GM21576 (cell line): ENCODE results near the gene IGF2BP3.
"Not testable (repeated sequence)": the region's sequence is repeated elsewhere in the genome, so short reads cannot be mapped to it uniquely, and the experiment has no call there.

ENCODE experiments used
- ATAC-seq: cut with Tn5 transposase; IDR thresholded peaks from one replicate; pipeline ENCODE4 v1.9.1; 2021; ENCODE audit warnings: mild to moderate bottlenecking, moderate library complexity; ENCODE audit not compliant: unreplicated experiment

The IGF2BP3 gene

DNA sequence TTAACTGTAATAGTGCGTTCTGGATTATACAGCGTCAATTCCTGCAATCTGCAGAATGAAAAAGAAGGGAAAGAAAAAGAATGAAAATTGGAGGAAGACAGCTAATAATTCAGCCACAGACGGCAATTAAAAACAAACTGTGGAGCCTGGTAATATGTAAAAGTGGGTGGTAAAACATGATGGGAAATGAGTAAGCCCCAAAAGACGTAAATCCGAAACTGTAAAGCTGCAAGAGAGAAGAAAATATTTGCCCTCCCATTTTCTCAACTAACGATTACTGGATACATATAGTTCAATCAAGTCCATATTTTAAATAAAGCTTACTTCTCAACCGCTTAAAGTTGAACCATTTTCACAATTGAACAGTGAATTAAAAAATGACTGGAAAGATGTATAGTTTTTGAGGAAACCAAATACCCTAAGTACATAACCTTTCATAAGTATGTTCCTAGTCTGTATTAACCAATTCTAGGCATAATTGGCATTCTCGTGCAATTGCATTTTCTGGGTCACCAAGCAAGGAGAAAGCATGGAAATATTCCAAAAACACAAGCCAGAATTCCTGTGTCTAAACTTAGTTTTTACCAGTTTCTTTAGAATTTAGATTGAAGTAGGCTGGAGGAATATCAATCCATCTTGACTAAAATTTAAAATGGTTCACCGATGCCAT is 126.3 kb downstream of the IGF2BP3 start:
- ATAC-seq, result no peak

DNA sequence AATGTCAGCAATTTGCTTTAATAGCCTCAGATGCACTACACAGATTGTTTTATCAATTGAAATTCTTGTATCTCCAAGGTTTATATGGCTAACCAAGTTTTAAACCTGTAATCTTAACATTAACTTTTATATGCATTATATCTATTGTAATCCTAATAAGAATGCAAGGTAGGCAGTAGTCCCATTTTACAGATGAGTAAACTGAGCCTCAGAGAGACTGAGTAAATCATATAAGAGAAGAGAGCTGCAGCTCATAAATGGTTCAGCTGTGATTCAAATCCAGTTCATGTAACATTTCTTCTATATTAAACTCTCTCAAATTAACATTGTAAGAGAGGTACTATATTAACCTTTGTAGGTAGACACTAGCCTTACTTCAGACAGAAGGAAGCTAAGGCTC is 127.2 kb downstream of the IGF2BP3 start:
- ATAC-seq, result no peak

DNA sequence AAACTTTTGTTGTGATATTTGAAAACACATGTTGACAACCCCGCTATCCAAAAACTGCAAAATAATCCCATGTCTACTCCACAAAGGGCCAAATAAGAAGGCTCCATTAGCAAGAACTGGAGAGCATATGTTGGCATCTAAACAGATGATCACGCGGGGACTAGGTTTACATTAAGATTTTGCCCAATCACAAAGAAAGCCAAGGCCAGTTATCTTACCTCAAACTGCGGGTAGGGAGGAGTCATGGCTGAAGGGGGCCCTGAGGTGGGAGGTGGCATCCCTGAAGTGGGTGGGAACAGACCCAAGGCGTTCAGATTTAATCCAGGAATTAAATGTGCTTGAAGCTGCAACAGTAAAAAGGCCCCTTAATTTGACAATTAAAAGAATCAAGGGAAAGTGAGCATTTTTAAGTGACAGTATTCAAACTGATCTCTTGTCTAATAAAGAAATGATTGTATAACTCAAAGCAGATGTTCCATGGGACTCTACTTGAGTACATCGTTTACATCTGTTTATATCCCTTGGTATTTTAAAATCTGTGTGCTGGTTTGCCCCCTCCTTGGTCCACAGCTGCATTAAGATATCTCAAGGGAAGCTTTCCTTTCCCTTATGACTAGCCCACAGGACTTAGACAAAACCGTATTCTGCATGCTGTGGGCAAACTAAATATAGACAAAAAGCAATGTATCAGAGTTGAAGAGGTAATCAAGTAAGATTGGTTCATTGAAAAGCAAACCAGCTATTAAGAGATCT is 128.3 kb downstream of the IGF2BP3 start:
- no peak for ATAC-seq

DNA sequence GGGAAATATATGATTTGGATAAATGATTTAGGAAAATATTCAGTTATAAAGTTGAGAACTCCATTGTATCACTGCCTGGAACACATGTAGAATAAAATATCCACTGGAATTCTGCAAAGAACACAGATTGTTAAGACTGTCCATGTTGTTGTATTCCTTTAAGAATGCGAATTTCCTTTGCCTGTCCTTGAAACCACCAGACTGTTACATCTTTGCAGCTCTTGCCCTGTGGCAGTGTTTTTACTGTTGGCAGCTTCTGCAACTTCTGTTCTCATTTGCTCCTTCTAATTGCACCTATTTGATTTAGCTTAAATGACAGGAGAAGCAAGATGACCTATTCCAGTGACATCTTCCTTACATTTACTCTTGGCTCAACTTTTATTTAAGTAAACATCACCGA is 131.4 kb downstream of the IGF2BP3 start:
- ATAC-seq, result no peak

DNA sequence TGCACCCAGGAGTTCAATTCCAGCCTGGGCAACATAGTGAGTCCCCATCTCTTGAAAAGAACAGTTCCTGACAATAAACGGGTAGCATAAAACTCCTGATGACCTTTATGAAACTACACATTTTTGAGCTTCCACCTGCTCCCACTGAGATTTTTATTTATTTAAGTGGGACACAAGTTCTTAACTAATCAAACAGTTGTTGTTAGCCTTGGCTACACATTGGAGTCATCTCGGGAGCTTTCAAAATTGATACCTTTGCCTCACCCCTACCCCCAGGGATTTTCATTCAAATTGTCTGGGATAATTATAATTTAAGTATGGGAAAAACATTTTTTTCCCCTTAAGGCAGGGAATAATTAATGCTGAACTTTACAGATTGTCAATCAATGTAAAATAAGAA is 131.9 kb downstream of the IGF2BP3 start:
- ATAC-seq, result no peak

DNA sequence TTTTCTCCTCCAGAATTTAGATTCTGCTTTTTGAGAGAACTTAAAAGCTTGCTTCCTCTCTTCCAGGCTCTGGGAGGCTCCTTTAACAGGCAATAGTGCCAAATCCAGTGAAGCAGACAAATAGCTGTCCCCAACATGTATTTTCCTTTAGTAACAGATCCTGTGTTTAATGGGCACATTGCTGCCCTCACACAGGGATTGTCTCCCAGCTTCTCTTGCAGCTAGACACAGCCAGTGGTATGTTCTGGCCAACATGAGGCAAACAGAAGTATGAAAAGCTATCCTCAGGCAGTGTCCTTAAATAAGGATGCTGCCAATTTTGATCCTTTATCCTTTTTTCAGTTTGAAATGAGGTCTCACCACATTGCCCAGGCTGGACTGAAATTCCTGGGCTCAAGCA is 132.9 kb downstream of the IGF2BP3 start:
- no peak for ATAC-seq

DNA sequence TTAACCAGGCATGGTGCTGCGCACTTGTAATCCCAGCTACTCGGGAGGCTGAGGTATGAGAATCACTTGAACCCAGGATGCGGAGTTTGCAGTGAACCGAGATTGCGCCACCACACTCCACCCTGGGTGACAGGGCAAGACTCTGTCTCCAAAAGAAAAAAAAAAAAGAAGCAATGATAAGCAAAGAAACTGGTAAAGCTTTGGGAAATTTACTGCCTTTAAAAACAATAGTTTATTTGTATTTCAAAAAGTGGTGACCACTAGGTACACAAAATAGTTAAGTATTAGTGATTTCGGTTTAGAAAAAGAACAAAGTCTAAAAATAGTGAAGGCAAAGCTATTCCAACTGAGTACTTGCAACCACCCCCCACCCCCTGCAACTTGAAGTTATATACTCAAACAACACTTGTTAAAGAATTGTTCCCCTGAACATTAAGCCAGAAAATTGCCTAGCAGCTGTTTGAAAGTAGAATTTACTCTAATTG is 133.4 kb downstream of the IGF2BP3 start:
- no peak for ATAC-seq

DNA sequence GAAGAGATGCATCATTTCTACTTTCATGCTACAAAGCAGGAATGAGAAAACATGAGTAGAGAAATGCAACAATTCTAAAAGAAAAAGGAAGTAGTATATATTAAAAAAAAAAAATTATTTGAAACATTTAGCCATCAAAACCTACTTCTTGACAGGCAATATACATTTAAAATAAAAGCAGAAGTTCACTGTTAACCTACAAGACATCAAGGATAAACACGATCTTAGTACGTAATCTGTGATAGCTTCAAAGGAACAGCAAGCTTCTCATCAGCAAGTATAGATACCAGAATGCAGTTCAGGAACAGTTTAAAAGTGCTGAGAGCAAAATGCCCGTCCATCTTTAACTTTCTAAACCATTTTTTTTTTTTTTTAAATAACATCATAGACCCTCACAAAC is 134.2 kb downstream of the IGF2BP3 start:
- ATAC-seq, result no peak

DNA sequence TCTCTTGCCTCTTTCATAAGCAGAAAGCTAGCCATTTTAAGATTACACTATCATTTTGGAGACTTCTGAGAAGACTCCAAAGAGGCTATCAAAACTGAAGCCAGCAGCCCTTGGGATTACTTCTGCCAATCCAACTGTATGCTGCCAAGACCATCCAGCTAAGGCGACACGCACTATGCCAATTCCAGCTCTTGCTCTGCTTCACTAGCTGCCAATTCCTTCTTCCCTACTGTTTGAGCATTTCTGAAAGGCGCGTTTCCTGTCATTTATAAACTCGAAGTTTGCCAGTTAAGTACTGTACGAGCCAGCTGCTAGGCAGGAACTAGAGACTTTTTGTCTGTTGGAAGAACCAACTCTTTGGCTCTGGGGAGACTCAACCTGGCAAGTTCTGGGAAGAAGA is 134.7 kb downstream of the IGF2BP3 start:
- ATAC-seq, result no peak

DNA sequence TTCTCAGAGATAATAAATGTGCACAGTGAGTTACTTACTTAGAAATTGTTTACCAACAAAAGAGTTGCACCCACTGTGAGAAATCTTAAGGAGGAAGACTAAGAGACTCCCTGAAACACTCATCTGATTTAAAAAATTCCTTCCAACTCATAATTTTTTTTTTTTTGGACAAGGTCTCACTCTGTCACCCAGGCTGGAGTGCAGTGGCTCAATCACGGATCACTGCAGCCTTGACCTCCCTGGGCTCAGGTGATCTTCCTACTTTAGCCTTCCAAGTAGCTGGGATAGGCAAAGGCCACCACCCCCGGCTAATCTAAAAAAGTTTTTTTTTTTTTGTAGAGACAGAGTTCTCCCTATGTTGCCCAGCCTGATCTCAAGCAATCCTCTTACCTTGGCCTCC is 135.2 kb downstream of the IGF2BP3 start:
- ATAC-seq, result no peak

DNA sequence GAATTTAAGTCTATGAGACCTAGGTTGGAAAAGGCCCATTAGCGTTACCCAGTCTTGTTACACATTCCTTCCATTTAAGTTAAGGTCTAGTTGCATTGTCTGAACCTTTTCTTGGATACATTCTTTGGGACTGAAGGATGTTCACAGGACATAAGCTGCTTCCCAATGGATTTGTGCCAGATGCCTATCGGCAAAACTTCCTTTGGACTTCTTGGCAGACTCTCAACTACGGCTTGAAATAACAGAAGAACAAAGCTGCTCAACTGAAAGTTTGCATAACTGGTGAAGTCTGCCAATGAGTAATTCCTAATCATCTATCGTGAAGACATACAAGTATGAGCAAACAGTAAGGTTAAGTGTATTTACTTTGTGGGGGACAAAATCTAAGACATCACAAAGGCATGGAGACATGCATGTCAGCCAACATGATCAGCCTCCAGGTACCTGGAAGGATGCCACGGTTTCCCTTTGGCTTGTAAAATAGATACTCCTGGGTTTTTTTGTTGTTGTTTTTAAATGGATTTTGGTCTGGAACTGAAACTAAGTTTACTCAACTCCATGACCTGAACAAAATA is 135.7 kb downstream of the IGF2BP3 start:
- ATAC-seq, result no peak

DNA sequence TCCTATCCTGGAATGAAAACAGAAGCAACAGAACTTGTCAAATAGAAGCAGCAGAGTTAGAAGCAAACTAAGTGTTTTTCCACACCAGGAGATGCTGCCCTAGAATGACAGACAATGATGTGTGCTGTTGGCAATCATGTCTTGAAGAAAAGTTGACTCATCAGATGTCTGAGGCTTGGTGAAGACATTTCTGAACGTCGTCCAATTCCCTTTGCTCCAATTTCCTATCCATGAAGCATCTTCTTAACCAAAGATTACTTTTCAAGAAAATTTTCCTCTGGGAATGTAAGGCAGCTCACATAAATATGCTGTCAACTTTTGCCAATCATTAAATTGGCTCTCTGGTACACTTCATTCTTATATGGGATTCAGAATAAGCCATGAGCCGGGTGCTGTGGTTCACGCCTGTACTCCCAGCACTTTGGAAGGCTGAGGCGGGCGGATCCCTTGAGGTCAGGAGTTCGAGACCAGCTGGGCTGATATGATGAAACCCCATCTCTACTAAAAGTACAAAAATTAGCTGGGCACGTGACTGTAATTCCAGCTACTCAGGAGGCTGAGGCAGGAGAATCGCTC is 136.5 kb downstream of the IGF2BP3 start:
- no peak for ATAC-seq

DNA sequence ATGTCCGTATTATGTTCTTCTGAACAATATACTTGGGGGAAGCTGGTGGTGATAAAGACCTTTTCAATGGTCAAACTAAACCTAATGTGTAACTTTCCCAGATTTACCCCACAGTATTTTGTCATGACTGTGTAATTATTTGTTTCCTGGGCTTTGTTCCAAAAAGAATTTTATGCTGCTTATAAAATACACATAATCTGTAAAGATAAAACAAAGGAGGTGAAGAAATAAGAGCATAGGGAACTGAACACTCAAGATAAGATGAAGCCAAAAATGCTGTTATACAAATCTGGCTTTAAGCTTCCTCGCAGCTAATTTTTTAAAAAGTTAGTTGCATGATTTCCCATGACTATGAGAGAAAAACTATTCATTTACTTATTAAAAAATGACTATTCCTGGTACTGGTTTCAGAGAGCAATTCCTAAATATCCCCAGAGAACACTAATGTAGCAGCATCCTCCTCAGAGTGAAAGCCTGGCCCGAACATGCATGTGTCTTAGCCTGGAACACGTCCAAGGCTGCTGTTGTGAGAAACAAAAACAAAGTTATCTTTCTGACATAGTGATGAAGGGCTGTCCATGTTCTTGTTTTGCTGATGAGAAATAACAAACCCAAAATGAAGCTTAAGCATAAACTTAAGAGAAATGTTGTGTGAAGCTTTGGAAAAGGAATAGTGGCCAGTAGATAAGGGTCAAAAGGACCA is 137.2 kb downstream of the IGF2BP3 start:
- ATAC-seq, result no peak

DNA sequence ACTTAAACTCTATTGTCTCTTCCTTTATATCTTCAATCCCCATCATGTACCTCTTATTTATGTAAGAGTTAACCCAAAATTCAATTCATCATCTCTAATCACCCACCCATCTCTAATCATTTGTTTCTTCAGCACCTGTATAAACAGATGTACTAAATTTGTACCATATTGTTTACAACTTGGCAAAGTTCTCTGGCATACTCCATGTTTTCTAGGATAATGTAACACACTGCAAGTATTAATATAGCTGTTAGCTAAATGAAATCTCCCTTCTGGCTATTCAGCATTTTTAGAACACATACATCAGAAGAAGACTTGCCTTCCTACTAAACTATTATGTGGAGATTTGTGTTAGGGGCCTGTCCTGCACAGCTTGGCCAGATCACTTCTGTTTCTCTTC is 138.1 kb downstream of the IGF2BP3 start:
- no peak for ATAC-seq

DNA sequence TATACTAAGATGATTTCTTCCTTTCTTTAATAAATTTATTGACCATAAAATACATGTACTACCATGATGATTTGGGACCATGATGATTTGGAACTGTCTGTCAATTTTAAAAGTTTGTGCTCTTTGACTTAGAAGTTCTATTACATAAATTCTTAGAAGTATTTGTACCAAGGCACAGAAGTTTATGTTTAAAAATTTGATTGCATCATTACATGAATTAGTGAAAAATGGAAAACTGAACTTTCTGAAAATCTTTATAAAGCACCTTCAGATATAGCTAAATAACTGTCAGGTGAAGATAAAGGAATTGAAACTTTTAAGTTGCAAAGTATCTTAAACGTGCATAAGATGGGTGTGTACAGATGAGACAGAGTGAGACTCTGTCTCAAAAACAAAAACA is 139.2 kb downstream of the IGF2BP3 start:
- ATAC-seq, result no peak

DNA sequence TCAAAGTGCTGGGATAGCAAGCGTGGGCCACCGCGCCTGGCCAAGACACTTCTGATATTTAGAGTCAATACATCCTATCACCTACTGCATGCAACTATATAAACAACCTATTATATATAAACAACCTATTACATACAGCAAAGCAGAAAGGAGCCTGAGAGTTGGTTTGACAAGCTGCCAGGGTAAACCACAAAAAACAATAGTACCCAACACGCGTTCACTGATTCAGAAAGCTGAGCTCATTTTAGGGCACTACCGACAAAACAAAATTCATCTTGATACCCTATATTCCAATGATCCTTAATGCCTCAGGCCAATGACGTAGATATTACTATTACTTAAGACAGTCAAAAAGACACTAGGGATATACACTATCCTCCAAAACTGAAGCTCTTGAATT is 154.9 kb downstream of the IGF2BP3 start:
- ATAC-seq, result no peak

DNA sequence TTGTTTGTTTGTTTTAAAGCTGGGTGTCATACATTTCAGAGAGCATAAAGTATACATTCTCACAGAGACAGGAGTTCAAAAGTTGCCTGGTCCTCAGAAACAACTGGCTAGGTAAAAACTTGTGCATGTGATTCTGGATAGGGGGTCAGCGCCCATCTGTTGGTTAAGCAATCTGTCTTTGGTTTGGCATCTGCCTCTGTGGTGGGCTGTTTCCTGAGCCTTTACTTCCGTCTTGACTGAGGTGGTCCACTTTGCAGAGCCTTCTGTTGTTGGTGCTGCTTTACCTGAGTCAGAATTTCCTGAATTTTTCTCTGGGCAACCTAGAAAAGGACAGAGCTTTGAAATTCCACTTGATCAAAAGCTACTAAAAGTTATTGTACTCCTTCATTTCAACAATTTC is 158.2 kb downstream of the IGF2BP3 start:
- ATAC-seq, result not testable (repeated sequence)

DNA sequence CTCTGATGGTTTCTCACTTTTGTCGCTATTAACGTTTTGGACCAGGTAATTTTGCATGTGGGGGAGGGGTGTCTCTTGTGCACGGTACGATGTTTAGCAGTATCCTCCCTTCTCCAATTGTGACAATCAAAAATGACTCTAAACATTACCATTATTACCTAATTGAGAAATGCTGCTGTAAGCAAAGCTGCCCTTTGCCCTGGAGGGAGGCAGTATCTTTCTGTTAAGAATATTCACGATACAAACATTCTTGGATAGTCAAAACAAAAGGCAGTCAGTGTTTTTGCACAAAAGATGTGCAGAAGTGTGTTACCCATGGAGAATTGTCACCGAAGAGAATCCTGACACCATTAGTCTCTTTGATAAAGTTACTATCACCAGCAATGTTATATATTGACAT is 161.5 kb downstream of the IGF2BP3 start:
- ATAC-seq, result no peak

DNA sequence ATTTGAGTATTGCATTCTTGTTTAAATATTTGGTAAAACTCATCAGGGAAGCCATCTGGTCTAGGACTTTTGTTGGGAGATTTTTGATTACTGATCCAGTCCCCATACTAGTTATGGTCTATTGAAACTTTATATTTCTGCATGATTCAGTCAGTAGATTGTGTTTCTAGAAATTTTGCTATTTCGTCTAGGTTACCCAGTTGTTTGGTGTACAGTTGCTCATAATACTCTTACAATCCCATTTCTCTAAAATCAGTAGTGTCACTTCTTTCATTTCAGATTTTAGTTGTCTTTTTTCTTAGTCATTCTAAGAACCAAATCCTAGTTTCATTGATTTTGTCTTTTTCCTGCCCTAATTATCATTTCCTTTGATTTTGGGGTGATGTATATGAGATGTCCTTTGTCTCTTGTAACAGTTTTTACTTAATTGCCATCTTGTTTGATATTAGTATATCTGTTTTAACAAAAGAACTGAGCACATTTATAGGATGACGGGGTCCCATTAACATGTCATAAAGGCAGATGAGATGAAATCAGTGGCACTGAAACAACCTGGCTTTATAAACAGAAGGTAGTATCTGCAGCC is 163.3 kb downstream of the IGF2BP3 start:
- ATAC-seq, result no peak

DNA sequence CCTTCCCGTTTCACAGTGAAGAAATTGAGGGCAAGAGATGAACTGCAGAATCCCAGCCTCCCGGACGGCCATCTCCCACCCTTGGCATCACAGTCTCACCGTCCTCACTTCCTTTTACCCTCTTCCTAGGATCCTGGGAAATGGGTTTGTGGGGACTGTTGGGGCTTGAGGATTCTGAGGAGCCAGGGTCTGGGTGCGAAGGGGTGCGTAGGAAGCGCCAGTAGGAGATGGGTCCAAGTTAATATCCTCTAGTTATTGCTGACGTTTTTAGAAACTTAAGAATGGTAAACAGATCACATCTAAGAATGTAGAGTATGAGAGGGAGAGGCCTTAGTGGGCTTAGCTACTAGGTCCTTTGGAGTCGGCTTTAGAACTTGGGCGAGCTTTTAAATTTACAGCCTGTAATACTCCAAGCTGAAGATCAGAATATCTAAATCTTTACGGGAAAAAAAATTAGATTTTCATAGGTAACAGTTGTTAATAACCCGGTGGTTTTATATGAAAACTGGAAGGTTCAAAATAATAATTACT is 170.5 kb downstream of the IGF2BP3 start:
- no peak for ATAC-seq
